K562 (cell line): ENCODE measurements around the gene EML6. TPM values are rescaled to one million over a fixed set of nuclear protein-coding genes. Genes with fewer than 3 reads are reported as not detected.

Experiments used
- ATAC-seq: fragments of 200-7000 bp; cut with Tn5 transposase; 3 replicates; pipeline ENCODE4 v1.9.1; 2020; ENCODE audit warnings: moderate library complexity
- BruUV-seq: library from RNA; stranded (reverse); fragments of 400-500 nt; replicated peaks from 2 replicates; lab custom pipeline; 2021; lab: Mats Ljungman, UMichigan
- CTCF ChIA-PET: fragments of 300-600 bp; formaldehyde crosslinking; extraction: SDS; loops from one replicate; lab custom pipeline; 2021; ENCODE audit warnings: low intra/inter-chr PET ratio; lab: Yijun Ruan, JAX
- POLR2A ChIA-PET: fragments of 300-600, 350-650 bp; sonication (Branson Sonifier 250); formaldehyde crosslinking; extraction: SDS; loops from one replicate; lab custom pipeline; 2021; ENCODE audit warnings: antibody characterized with exemption, inconsistent platforms; lab: Yijun Ruan, JAX
- DNase-seq, 4 experiments: peaks; one replicate each; pipeline versions ENCODE4 v3.0.0 to v3.0.0-alpha.2; 2011 to 2018; ENCODE audit warnings: low spot score in 3 of 4, mixed read lengths in 3 of 4; ENCODE audit errors: extremely low read depth in 1 of 4
- FAIRE-seq: peaks from 2 replicates; lab custom pipeline; 2011; peaks lifted over from hg19 to GRCh38; lab: Jason Lieb, UNC
- H2AFZ ChIP-seq: 2 replicates; pipeline ENCODE4 v1.6.0; 2011; ENCODE audit warnings: low read depth, low read length, control low read depth, inconsistent platforms
- H3K27ac ChIP-seq: fragments of 200-600 bp; 3 replicates; pipeline ENCODE4 v1.8.0; 2011; ENCODE audit warnings: low read depth, mild to moderate bottlenecking, control low read depth, inconsistent platforms, low read length, moderate library complexity, mixed read lengths; ENCODE audit errors: extremely low read depth
- H3K27me3 ChIP-seq, 2 experiments: fragments of 300-600 bp in 1 of 2; 2 replicates in 1 of 2; 3 replicates in 1 of 2; pipeline versions ENCODE4 v1.6.0 to v1.8.0; 2011; ENCODE audit warnings: inconsistent platforms in 2 of 2, low read length in 2 of 2, mild to moderate bottlenecking in 1 of 2, mixed read lengths in 1 of 2, moderate library complexity in 1 of 2; ENCODE audit not compliant: control insufficient read depth in 2 of 2, insufficient read depth in 2 of 2
- H3K36me3 ChIP-seq: fragments of 300-600 bp; 3 replicates; pipeline ENCODE4 v1.8.0; 2011; ENCODE audit warnings: mild to moderate bottlenecking, low read length, inconsistent platforms; ENCODE audit not compliant: control insufficient read depth, insufficient read depth
- H3K4me1 ChIP-seq, 2 experiments: fragments of 200-600 bp in 1 of 2; replicated peaks in 1 of 2; 2 replicates in 1 of 2; 3 replicates in 1 of 2; pipeline versions ENCODE4 v1.5.1 to v1.8.0; 2011; ENCODE audit warnings: inconsistent platforms in 2 of 2, low read length in 2 of 2, mild to moderate bottlenecking in 1 of 2, mixed read lengths in 1 of 2, moderate library complexity in 1 of 2; ENCODE audit not compliant: control insufficient read depth in 2 of 2, insufficient read depth in 2 of 2
- H3K4me2 ChIP-seq: 2 replicates; pipeline ENCODE4 v1.6.1; 2011; ENCODE audit warnings: low read length, control low read depth, inconsistent platforms, mixed read lengths; ENCODE audit not compliant: insufficient read depth
- H3K4me3 ChIP-seq: fragments of 200-600 bp; sonication (generic), shearing (Covaris generic); 2 replicates; pipeline ENCODE4 v1.5.1; 2016; ENCODE audit warnings: control low read depth, inconsistent platforms
- H3K79me2 ChIP-seq: fragments of 200-600 bp; 3 replicates; pipeline ENCODE4 v1.8.0; 2011; ENCODE audit warnings: low read length, inconsistent platforms; ENCODE audit not compliant: control insufficient read depth, insufficient read depth
- H3K9ac ChIP-seq, 2 experiments: 2 replicates each; pipeline versions ENCODE4 v1.6.0 to v1.6.1; 2011; ENCODE audit warnings: low read depth in 2 of 2, low read length in 2 of 2, control low read depth in 1 of 2, inconsistent platforms in 1 of 2, mild to moderate bottlenecking in 1 of 2, mixed read lengths in 1 of 2; ENCODE audit not compliant: insufficient read depth in 1 of 2
- H3K9me1 ChIP-seq: one replicate; pipeline ENCODE4 v1.6.0; 2011; ENCODE audit warnings: inconsistent platforms, mild to moderate bottlenecking, low read length, moderate library complexity; ENCODE audit not compliant: control insufficient read depth, insufficient read depth
- H3K9me3 ChIP-seq: replicated peaks from 2 replicates; pipeline ENCODE4 v1.5.1; 2011; ENCODE audit warnings: low read depth, low read length, inconsistent platforms; ENCODE audit not compliant: control insufficient read depth, insufficient read depth
- H4K20me1 ChIP-seq: replicated peaks from 2 replicates; pipeline ENCODE4 v1.6.1; 2011; ENCODE audit warnings: low read length, inconsistent platforms, mixed read lengths; ENCODE audit not compliant: control insufficient read depth, insufficient read depth
- ATF3 ChIP-seq, 2 experiments: fragments of 450-650 bp in 1 of 2; sonication (generic) in 1 of 2; formaldehyde crosslinking in 1 of 2; IDR thresholded peaks in 1 of 2; conservative IDR thresholded peaks in 1 of 2; 2 replicates each; pipeline versions ENCODE4 v1.6.1 to v1.8.1; 2016 to 2023; ENCODE audit warnings: mild to moderate bottlenecking in 2 of 2, moderate library complexity in 2 of 2, inconsistent platforms in 1 of 2, missing genetic modification reagents in 1 of 2
- C11orf30 ChIP-seq: fragments of 450-650 bp; IDR thresholded peaks from 2 replicates; pipeline ENCODE4 v1.6.1; 2016; ENCODE audit warnings: low read depth, mild to moderate bottlenecking
- DLX4 ChIP-seq: fragments of 250-450 bp; sonication (Bioruptor Pico); IDR thresholded peaks from 2 replicates; pipeline ENCODE4 v1.6.1; 2021; ENCODE audit warnings: mild to moderate bottlenecking
- FOSL1 ChIP-seq: fragments of 200-800 bp; sonication (Bioruptor generic); conservative IDR thresholded peaks from 2 replicates; pipeline ENCODE4 v1.6.1; 2016; ENCODE audit warnings: missing genetic modification characterization, missing compliant biosample characterization
- JUND ChIP-seq, 2 experiments: IDR thresholded peaks; 2 replicates in 1 of 2; 3 replicates in 1 of 2; pipeline ENCODE4 v1.6.1; 2011; ENCODE audit warnings: borderline replicate concordance in 2 of 2, low read depth in 2 of 2, low read length in 2 of 2, improper control_type of control experiment in 1 of 2, missing biosample characterization in 1 of 2, missing genetic modification characterization in 1 of 2, missing genetic modification reagents in 1 of 2
- MAFG ChIP-seq: fragments of 450-650 bp; conservative IDR thresholded peaks from 2 replicates; pipeline ENCODE4 v1.6.1; 2016; ENCODE audit warnings: missing genetic modification characterization, missing compliant biosample characterization
- MAFK ChIP-seq: IDR thresholded peaks from 2 replicates; pipeline ENCODE4 v1.6.1; 2011; ENCODE audit warnings: low read length, improper control_type of control experiment
- THRAP3 ChIP-seq: fragments of 450-650 bp; IDR thresholded peaks from 2 replicates; pipeline ENCODE4 v1.6.1; 2016; ENCODE audit warnings: mild to moderate bottlenecking, inconsistent platforms, borderline replicate concordance
- ZBTB43 ChIP-seq: sonication (generic); formaldehyde crosslinking; IDR thresholded peaks from 2 replicates; pipeline ENCODE4 v1.8.0; 2023; ENCODE audit warnings: mild to moderate bottlenecking, missing genetic modification reagents
- ZNF316 ChIP-seq: fragments of 450-650 bp; IDR thresholded peaks from 2 replicates; pipeline ENCODE4 v1.6.1; 2016
- WGBS: fragments of 100-300 bp; shearing (Covaris generic); methylation state at CpG from one replicate; pipeline ENCODE4 v1.1.6; 2016; ENCODE audit warnings: low coverage, mixed read lengths; ENCODE audit not compliant: insufficient coverage; ENCODE audit errors: missing lambda C conversion rate; 5-methylcytosine and 5-hydroxymethylcytosine counted together
- in situ Hi-C: fragments of 300-500 bp; cut with MboI; formaldehyde crosslinking; loops from 4 replicates; pipeline ENCODE4 v1.15.0; 2018; ENCODE audit warnings: inconsistent platforms, mixed read lengths
- intact Hi-C: fragments of 100-400 bp; cut with micrococcal nuclease; formaldehyde crosslinking; loops from 2 replicates; pipeline ENCODE4 v1.14.2; 2022
- polyA plus RNA-seq, 8 experiments: library from polyadenylated mRNA; depleted of rRNA in 4 of 8; stranded (reverse) in 5 of 8; unstranded in 3 of 8; fragments of >200 nt; fragmentation: Nextera tagmentation in 2 of 8; fragmentation: Illumina TruSeq in 1 of 8; extraction: Ambion mirVana in 2 of 8; extraction: Trizol in 1 of 8; gene quantifications; 2 replicates each; pipeline versions ENCODE4 v1.2.1 to v1.2.3, GENCODE V29; 2011 to 2014; ENCODE audit warnings: inconsistent platforms in 1 of 8, missing spikeins in 1 of 8
- total RNA-seq, 7 experiments: library from RNA; depleted of rRNA in 6 of 7; stranded (reverse); fragments of >200 nt in 6 of 7; fragmentation: Illumina TruSeq in 2 of 7; extraction: Trizol in 2 of 7; gene quantifications; 2 replicates each; pipeline versions ENCODE4 v1.2.1 to v1.2.3, GENCODE V29; 2011 to 2021; ENCODE audit warnings: low replicate concordance in 1 of 7

EML6 gene
- total and polyA plus RNA-seq, 9 of the 15 experiments (the other 6 are each of a cell fraction or from before 2014, with no cell fraction given): 0.07 to 0.56 (median 0.25) TPM

GRCh38 chr2:54771166-54771885 is 47.9 kb downstream of the EML6 start:
- 0 out of 2 replicates have a peak overlapping the region, but pooled peaks have one; percentile 6 for H2AFZ ChIP-seq
- ATAC-seq (no peak), FAIRE-seq (no peak), DNase-seq (no peak)
- H3K79me2 ChIP-seq: no peaks in the 10 kb centered on the region
- POLR2A ChIA-PET: no interaction called here
- intact Hi-C loops (no loop called here), in situ Hi-C loops (no loop called here)
- H3K9ac ChIP-seq: no peak overlapping the region
- no peaks in the 10 kb centered on the region for H3K4me1 ChIP-seq
- H3K9me1 ChIP-seq: no peaks in the 10 kb centered on the region
- BruUV-seq: no TSS peak
- H3K4me3 ChIP-seq: no peak overlapping the region
- H3K4me2 ChIP-seq: no peak overlapping the region
- CTCF ChIA-PET: interaction anchor here (0.6 kb wide), 1 partner anchor 86 kb away, joined by 3 read pairs; no protein-coding TSS in a partner anchor
- TF ChIP-seq FOSL1 (tag) (peak; percentile 83), JUND (IDR thresholded peaks at IDR 0.05; ENCODE audit: borderline replicate concordance, low read depth, low read length) (no peak), JUND (tag; IDR thresholded peaks at IDR 0.05; ENCODE audit: borderline replicate concordance, low read depth, low read length) (0 out of 3 replicates have a peak, but pooled peaks have one; percentile 17), C11orf30 (peak; percentile 18; the same call in 1 of the 2 replicates), ATF3 (IDR thresholded peaks at IDR 0.05) (0 out of 2 replicates have a peak, but pooled peaks have one; percentile 39), ATF3 (CRISPR knock-in tag; conservative IDR thresholded peaks at IDR 0.05) (no peak), THRAP3 (no peak), DLX4 (CRISPR knock-in tag) (no peak), ZNF316 (0 out of 2 replicates have a peak, but pooled peaks have one; percentile 21), MAFK (0 out of 2 replicates have a peak, but pooled peaks have one; percentile 5), ZBTB43 (CRISPR knock-in tag) (no peak), MAFG (tag) (peak; percentile 40; the same call in 1 of the 2 replicates)
- 2% methylated on average over 10 of the region's 10 CpGs for WGBS
- H3K9me3 ChIP-seq: no peaks in the 10 kb centered on the region
- no peaks in the 10 kb centered on the region for H3K36me3 ChIP-seq
- H3K27me3 ChIP-seq: peaks cover 0 to 5% of the 10 kb centered on the region in 2 experiments; a peak in 1 of 5 replicates
- no peaks in the 10 kb centered on the region for H4K20me1 ChIP-seq
- H3K27ac ChIP-seq: no peak overlapping the region
